ENCODE measurements around the gene JAK1.

- TF ChIP-seq CEBPB (IDR thresholded peaks at IDR 0.05) (no peak), YY1 (IDR thresholded peaks at IDR 0.05; ENCODE audit: low read depth) (no peak), REST (IDR thresholded peaks at IDR 0.05; ENCODE audit: low read depth) (no peak), EP300 (IDR thresholded peaks at IDR 0.05; ENCODE audit: borderline replicate concordance) (no peak), TCF12 (IDR thresholded peaks at IDR 0.05; ENCODE audit: low read depth) (no peak), USF1 (IDR thresholded peaks at IDR 0.05) (no peak), MAX (IDR thresholded peaks at IDR 0.05) (no peak), EGR1 (IDR thresholded peaks at IDR 0.05) (no peak)
Observed at GRCh38 chr1:64844175-64844574, 122.2 kb downstream of the JAK1 start.

Measured in Ishikawa (cell line).